Fibroblast of villous mesenchyme (primary cell): ENCODE measurements around the gene TMUB1. TPM values are rescaled to one million over a fixed set of nuclear protein-coding genes. Genes with fewer than 3 reads are reported as not detected.

ENCODE experiments used
- DNase-seq: peaks from one replicate; pipeline ENCODE4 v3.0.0-alpha.2; 2010; ENCODE audit warnings: low read depth
- H3K4me3 ChIP-seq: 2 replicates; pipeline ENCODE4 v1.5.1; 2011; ENCODE audit warnings: low read depth, mild to moderate bottlenecking, low read length
- total RNA-seq: library from RNA; depleted of rRNA; stranded (reverse); fragments of >200 nt; gene quantifications from 2 replicates; pipeline ENCODE4 v1.2.3, GENCODE V29; 2012
- TF ChIP-seq, protein P1 (sequence below): IDR thresholded peaks from 2 replicates; pipeline ENCODE4 v1.5.1; 2012; ENCODE audit warnings: low read depth, mild to moderate bottlenecking, low read length; ENCODE audit not compliant: insufficient read depth

Gene TMUB1
- total RNA-seq, 1 donor: 17.7 TPM

- DNase-seq: no peak
- TF ChIP-seq, protein P1, sequence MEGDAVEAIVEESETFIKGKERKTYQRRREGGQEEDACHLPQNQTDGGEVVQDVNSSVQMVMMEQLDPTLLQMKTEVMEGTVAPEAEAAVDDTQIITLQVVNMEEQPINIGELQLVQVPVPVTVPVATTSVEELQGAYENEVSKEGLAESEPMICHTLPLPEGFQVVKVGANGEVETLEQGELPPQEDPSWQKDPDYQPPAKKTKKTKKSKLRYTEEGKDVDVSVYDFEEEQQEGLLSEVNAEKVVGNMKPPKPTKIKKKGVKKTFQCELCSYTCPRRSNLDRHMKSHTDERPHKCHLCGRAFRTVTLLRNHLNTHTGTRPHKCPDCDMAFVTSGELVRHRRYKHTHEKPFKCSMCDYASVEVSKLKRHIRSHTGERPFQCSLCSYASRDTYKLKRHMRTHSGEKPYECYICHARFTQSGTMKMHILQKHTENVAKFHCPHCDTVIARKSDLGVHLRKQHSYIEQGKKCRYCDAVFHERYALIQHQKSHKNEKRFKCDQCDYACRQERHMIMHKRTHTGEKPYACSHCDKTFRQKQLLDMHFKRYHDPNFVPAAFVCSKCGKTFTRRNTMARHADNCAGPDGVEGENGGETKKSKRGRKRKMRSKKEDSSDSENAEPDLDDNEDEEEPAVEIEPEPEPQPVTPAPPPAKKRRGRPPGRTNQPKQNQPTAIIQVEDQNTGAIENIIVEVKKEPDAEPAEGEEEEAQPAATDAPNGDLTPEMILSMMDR: no peak
- H3K4me3 ChIP-seq: no peak overlapping the region
These were observed 8.3 kb downstream of the TMUB1 start for GRCh38 chr7:151074817-151075661.

DNA sequence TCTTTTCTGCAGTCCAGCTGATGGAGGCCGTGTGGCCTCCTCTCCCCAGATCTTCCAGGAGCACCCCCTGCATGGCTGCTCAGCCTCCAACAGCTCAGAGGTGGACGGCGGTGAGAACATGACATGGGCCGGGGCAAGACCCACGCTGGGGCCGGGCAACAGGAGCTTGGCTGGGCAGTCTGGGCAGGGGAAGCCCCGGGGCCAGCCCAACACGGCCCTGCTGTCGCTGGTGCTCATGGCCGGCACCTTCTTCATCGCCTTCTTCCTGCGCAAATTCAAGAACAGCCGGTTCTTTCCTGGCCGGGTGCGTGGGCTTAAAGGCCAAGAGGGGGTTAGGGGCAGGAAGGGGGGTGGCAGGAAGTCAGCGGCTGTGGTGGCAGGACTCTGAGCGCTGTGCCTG lies 9.3 kb downstream of the TMUB1 start:
- TF ChIP-seq, protein P1: no peak
- H3K4me3 ChIP-seq: no peak overlapping the region

GRCh38 chr7:151071032-151071866 lies 12.0 kb downstream of the TMUB1 start:
- TF ChIP-seq, protein P1: no peak
- DNase-seq: no peak
- H3K4me3 ChIP-seq: no peak overlapping the region

More for the DNA sequence above, 9.3 kb downstream of the TMUB1 start:
- no peak for DNase-seq

DNA sequence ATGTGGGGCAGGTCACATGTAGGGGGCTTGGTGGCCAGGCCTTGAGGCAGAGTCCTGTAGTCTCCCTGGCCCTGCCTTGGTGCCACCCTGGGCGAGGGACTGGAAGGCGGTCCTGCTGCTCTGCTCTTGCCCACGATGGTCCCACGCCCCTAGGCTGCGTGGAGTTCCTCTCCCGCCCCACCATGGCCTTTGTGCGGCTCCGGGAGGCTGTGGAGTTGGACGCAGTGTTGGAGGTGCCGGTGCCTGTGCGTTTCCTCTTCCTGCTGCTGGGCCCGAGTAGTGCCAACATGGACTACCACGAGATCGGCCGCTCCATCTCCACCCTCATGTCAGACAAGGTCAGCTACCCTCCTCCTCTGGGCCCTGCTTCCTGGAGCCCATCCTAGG lies 12.7 kb downstream of the TMUB1 start:
- no peak overlapping the region for H3K4me3 ChIP-seq
- no peak for DNase-seq
- TF ChIP-seq, protein P1: no peak

DNA sequence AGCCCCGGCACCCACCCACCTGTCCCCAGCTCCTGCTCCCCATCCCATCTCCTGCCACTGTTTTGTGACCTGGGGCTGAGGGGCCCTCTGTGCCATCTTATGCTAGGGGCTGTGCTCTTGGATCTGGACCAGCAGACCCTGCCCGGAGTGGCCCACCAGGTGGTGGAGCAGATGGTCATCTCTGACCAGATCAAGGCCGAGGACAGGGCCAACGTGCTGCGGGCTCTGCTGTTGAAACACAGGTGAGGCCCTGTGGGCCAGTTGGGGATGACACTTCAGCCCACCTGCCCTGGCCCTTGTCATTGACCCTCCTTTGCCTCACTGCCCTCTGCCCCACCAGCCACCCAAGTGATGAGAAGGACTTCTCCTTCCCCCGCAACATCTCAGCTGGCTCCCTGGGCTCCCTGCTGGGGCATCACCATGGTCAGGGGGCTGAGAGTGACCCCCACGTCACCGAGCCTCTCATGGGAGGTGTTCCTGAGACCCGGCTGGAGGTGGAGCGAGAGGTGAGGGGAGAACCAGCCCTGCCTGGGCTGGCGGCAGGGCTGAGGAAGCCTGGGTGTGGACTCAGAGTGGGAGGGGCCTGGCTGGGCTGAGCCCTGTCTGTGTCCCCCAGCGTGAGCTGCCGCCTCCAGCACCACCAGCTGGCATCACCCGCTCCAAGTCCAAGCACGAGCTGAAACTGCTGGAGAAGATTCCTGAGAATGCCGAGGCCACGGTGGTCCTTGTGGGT lies 13.3 kb downstream of the TMUB1 start:
- TF ChIP-seq, protein P1: no peak
- no peak overlapping the region for H3K4me3 ChIP-seq
- no peak for DNase-seq

GRCh38 chr7:151068069-151068773 lies 15.1 kb downstream of the TMUB1 start:
- H3K4me3 ChIP-seq: no peak overlapping the region
- DNase-seq: peak; percentile 95
- TF ChIP-seq, protein P1: no peak
